ENCODE results near the gene RPL9.
"Not testable (repeated sequence)": the region's sequence is repeated elsewhere in the genome, so short reads cannot be mapped to it uniquely, and the experiment has no call there.

Gene RPL9

GRCh38 chr4:39441593-39441992 lies 17.1 kb downstream of the RPL9 start:
- Histone ChIP-seq H3K4me1 (ENCODE audit: control insufficient read depth, low read depth, low read length) (no peaks in the 10 kb centered on the region), H3K27ac (ENCODE audit: low read length) (no peak overlapping the region), H3K4me3 (ENCODE audit: low read length) (no peak overlapping the region), H3K27me3 (ENCODE audit: control insufficient read depth, insufficient read depth, low read length) (no peaks in the 10 kb centered on the region), H3K9me3 (ENCODE audit: control insufficient read depth, low read depth, low read length) (no peaks in the 10 kb centered on the region), H3K9ac (ENCODE audit: low read length) (no peak overlapping the region), H3K36me3 (ENCODE audit: control insufficient read depth, low read depth, low read length) (no peaks in the 10 kb centered on the region)

GRCh38 chr4:39435659-39436563 lies 22.8 kb downstream of the RPL9 start:
- no peaks in the 10 kb centered on the region for H3K36me3 ChIP-seq (ENCODE audit: control insufficient read depth, low read depth, low read length)
- H3K9ac ChIP-seq (ENCODE audit: low read length): no peak overlapping the region
- H3K27me3 ChIP-seq (ENCODE audit: control insufficient read depth, insufficient read depth, low read length): no peaks in the 10 kb centered on the region
- H3K4me3 ChIP-seq (ENCODE audit: low read length): no peak overlapping the region
- no peaks in the 10 kb centered on the region for H3K4me1 ChIP-seq (ENCODE audit: control insufficient read depth, low read depth, low read length)
- no peak overlapping the region for H3K27ac ChIP-seq (ENCODE audit: low read length)
- no peaks in the 10 kb centered on the region for H3K9me3 ChIP-seq (ENCODE audit: control insufficient read depth, low read depth, low read length)

- no peak overlapping the region for H3K4me3 ChIP-seq (ENCODE audit: low read length)
- H3K9me3 ChIP-seq (ENCODE audit: control insufficient read depth, low read depth, low read length): no peaks in the 10 kb centered on the region
- H3K27ac ChIP-seq (ENCODE audit: low read length): no peak overlapping the region
- no peaks in the 10 kb centered on the region for H3K36me3 ChIP-seq (ENCODE audit: control insufficient read depth, low read depth, low read length)
- no peaks in the 10 kb centered on the region for H3K4me1 ChIP-seq (ENCODE audit: control insufficient read depth, low read depth, low read length)
- H3K9ac ChIP-seq (ENCODE audit: low read length): no peak overlapping the region
- no peaks in the 10 kb centered on the region for H3K27me3 ChIP-seq (ENCODE audit: control insufficient read depth, insufficient read depth, low read length)
Observed at GRCh38 chr4:39433878-39434492, 24.7 kb downstream of the RPL9 start.

GRCh38 chr4:39429476-39430334 lies 29.0 kb downstream of the RPL9 start:
- Histone ChIP-seq H3K4me1 (ENCODE audit: control insufficient read depth, low read depth, low read length) (no peaks in the 10 kb centered on the region), H3K27ac (ENCODE audit: low read length) (no peak overlapping the region), H3K9me3 (ENCODE audit: control insufficient read depth, low read depth, low read length) (no peaks in the 10 kb centered on the region), H3K27me3 (ENCODE audit: control insufficient read depth, insufficient read depth, low read length) (no peaks in the 10 kb centered on the region), H3K4me3 (ENCODE audit: low read length) (no peak overlapping the region), H3K9ac (ENCODE audit: low read length) (no peak overlapping the region), H3K36me3 (ENCODE audit: control insufficient read depth, low read depth, low read length) (no peaks in the 10 kb centered on the region)

- Histone ChIP-seq H3K36me3 (ENCODE audit: control insufficient read depth, low read depth, low read length) (no peaks in the 10 kb centered on the region), H3K9me3 (ENCODE audit: control insufficient read depth, low read depth, low read length) (no peaks in the 10 kb centered on the region), H3K27ac (ENCODE audit: low read length) (no peak overlapping the region), H3K4me3 (ENCODE audit: low read length) (no peak overlapping the region), H3K9ac (ENCODE audit: low read length) (no peak overlapping the region), H3K4me1 (ENCODE audit: control insufficient read depth, low read depth, low read length) (no peaks in the 10 kb centered on the region), H3K27me3 (ENCODE audit: control insufficient read depth, insufficient read depth, low read length) (no peaks in the 10 kb centered on the region)
Observed at GRCh38 chr4:39427520-39428114, 31.1 kb downstream of the RPL9 start.

GRCh38 chr4:39426728-39427127 lies 32.0 kb downstream of the RPL9 start:
- Histone ChIP-seq H3K27me3 (ENCODE audit: control insufficient read depth, insufficient read depth, low read length) (no peaks in the 10 kb centered on the region), H3K27ac (ENCODE audit: low read length) (no peak overlapping the region), H3K4me3 (ENCODE audit: low read length) (no peak overlapping the region), H3K4me1 (ENCODE audit: control insufficient read depth, low read depth, low read length) (no peaks in the 10 kb centered on the region), H3K9me3 (ENCODE audit: control insufficient read depth, low read depth, low read length) (no peaks in the 10 kb centered on the region), H3K36me3 (ENCODE audit: control insufficient read depth, low read depth, low read length) (no peaks in the 10 kb centered on the region), H3K9ac (ENCODE audit: low read length) (no peak overlapping the region)

- not testable (repeated sequence) for H3K27me3 ChIP-seq (ENCODE audit: control insufficient read depth, insufficient read depth, low read length); H3K4me1 ChIP-seq (ENCODE audit: control insufficient read depth, low read depth, low read length); H3K36me3 ChIP-seq (ENCODE audit: control insufficient read depth, low read depth, low read length); H3K4me3 ChIP-seq (ENCODE audit: low read length); H3K9me3 ChIP-seq (ENCODE audit: control insufficient read depth, low read depth, low read length); H3K27ac ChIP-seq (ENCODE audit: low read length); H3K9ac ChIP-seq (ENCODE audit: low read length)
Observed at GRCh38 chr4:39425297-39425696, 33.4 kb downstream of the RPL9 start.

GRCh38 chr4:39422247-39422646 lies 36.5 kb downstream of the RPL9 start:
- H3K4me1 ChIP-seq (ENCODE audit: control insufficient read depth, low read depth, low read length): no peaks in the 10 kb centered on the region
- no peak overlapping the region for H3K27ac ChIP-seq (ENCODE audit: low read length)
- no peaks in the 10 kb centered on the region for H3K9me3 ChIP-seq (ENCODE audit: control insufficient read depth, low read depth, low read length)
- no peak overlapping the region for H3K4me3 ChIP-seq (ENCODE audit: low read length)
- no peak overlapping the region for H3K9ac ChIP-seq (ENCODE audit: low read length)
- no peaks in the 10 kb centered on the region for H3K27me3 ChIP-seq (ENCODE audit: control insufficient read depth, insufficient read depth, low read length)
- H3K36me3 ChIP-seq (ENCODE audit: control insufficient read depth, low read depth, low read length): no peaks in the 10 kb centered on the region

GRCh38 chr4:39415678-39416283 lies 42.9 kb downstream of the RPL9 start:
- Histone ChIP-seq H3K27ac (ENCODE audit: low read length) (no peak overlapping the region), H3K4me3 (ENCODE audit: low read length) (no peak overlapping the region), H3K4me1 (ENCODE audit: control insufficient read depth, low read depth, low read length) (no peaks in the 10 kb centered on the region), H3K36me3 (ENCODE audit: control insufficient read depth, low read depth, low read length) (no peaks in the 10 kb centered on the region), H3K9ac (ENCODE audit: low read length) (no peak overlapping the region), H3K27me3 (ENCODE audit: control insufficient read depth, insufficient read depth, low read length) (no peaks in the 10 kb centered on the region), H3K9me3 (ENCODE audit: control insufficient read depth, low read depth, low read length) (no peaks in the 10 kb centered on the region)

- not testable (repeated sequence) for H3K36me3 ChIP-seq (ENCODE audit: control insufficient read depth, low read depth, low read length); H3K27me3 ChIP-seq (ENCODE audit: control insufficient read depth, insufficient read depth, low read length); H3K4me1 ChIP-seq (ENCODE audit: control insufficient read depth, low read depth, low read length); H3K27ac ChIP-seq (ENCODE audit: low read length); H3K4me3 ChIP-seq (ENCODE audit: low read length); H3K9me3 ChIP-seq (ENCODE audit: control insufficient read depth, low read depth, low read length); H3K9ac ChIP-seq (ENCODE audit: low read length)
Observed at GRCh38 chr4:39411561-39411960, 47.2 kb downstream of the RPL9 start.

GRCh38 chr4:39410415-39410814 lies 48.3 kb downstream of the RPL9 start:
- Histone ChIP-seq H3K4me3 (ENCODE audit: low read length) (no peak overlapping the region), H3K9me3 (ENCODE audit: control insufficient read depth, low read depth, low read length) (no peaks in the 10 kb centered on the region), H3K4me1 (ENCODE audit: control insufficient read depth, low read depth, low read length) (no peaks in the 10 kb centered on the region), H3K27ac (ENCODE audit: low read length) (no peak overlapping the region), H3K9ac (ENCODE audit: low read length) (no peak overlapping the region), H3K36me3 (ENCODE audit: control insufficient read depth, low read depth, low read length) (no peaks in the 10 kb centered on the region), H3K27me3 (ENCODE audit: control insufficient read depth, insufficient read depth, low read length) (no peaks in the 10 kb centered on the region)

Data from iPS-18a (cell line).